GM18907 (cell line): ENCODE measurements around the gene CAMTA1.

Experiments
- ATAC-seq: cut with Tn5 transposase; IDR thresholded peaks from one replicate; pipeline ENCODE4 v1.9.1; 2021; ENCODE audit warnings: mild to moderate bottlenecking, moderate library complexity; ENCODE audit not compliant: unreplicated experiment

The CAMTA1 gene

DNA sequence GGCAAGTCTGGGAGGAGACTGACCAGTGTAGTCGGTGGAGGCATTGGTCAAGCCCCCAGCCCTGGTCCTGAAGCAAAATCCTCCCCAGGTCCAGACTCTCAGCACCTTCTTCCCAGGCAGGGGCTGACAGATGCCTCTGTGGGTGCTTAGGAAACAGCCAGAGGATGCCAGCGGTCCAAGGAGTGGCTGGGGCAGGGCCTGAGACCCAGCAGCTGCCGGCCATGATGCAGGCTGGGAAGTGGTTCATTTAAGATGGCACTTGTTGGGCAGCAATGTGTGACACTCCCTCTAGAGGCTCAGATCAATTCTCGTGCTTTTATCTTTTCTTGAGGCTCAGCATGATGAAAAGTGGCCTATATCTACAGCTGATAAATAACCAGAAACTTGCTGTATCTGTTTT lies 820.8 kb downstream of the CAMTA1 start:
- ATAC-seq: no peak

DNA sequence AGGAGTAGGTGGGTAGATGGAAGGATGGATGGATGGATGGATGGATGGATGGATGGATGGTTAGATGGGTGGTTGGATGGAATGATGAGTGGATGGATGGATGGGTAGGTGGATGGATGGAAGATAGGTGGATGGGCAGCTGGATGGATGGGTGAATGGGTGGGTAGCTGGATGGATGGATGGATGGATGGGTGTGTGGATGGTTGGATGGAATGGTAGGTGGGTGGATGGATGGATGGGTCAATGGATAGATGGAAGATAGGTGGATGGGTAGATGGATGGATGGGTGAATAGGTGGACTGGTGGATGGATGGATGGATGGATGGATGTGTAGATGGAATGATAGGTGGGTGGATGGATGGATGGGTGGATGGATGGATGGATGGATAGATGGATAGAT lies 821.8 kb downstream of the CAMTA1 start:
- ATAC-seq: no peak

DNA sequence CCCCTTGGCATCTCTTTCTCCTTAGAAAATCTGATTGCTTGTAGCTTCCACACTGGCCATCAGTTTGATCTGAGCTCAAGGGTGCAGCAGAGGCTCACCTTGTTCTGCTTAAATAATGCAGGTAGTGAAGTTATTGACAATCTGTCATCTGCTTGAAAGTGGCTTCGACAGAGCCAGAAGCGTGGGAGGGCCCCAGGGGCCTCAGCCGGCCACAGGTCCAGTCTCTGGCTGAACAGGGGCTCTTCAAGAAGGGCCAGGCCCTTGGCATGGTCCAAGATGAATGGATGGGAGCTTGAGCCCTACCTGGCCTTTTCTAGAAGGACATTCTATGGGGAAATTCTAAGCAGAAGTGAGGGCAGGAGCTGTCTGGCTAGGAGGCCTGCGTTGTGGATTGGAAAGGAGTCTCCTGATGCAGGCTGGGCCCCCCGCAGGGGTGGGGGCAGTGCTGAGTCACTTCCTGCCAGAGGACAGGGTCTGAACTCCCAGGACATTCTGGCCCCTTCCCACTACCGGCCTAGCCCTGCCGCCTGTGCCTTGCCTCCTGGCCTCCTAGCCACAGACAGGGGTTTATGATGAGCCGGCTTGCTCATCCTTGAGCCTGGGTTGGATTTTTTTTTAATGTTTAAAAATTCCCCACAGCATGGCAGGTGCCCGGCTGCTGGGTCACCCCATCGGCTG lies 823.5 kb downstream of the CAMTA1 start:
- no peak for ATAC-seq

DNA sequence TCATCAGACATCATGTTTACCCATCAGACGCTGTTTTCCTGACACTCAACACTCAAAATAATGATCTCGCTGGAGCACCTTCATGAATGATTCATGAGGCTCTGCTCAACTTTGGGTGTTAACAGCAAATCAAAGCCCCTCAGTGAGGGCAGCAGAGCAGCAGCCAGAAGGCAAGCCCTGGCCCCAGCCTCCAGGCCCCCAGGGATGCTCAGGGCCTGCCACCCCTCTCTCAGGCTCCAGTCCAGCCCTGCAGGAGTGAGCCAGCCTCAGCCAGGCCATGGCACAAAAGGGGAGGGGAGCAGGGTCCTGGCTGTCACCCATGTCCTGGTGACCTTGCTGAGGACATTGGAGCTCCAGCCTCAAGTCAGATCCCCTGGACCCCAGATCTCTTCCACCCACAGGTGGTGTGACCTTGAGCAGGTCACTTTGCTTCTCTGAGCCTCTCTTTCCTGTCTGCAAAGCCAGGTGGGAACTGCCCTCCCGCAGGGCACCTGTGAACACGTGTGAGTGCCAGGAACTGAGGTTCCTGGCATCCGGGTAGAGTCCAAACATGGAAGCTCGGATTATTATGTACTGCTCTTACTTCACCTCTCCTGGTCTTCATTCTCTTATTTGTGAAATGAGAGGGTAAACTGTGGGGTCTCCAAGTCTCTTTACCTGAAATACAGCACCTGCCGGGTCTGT lies 824.2 kb downstream of the CAMTA1 start:
- ATAC-seq: no peak

DNA sequence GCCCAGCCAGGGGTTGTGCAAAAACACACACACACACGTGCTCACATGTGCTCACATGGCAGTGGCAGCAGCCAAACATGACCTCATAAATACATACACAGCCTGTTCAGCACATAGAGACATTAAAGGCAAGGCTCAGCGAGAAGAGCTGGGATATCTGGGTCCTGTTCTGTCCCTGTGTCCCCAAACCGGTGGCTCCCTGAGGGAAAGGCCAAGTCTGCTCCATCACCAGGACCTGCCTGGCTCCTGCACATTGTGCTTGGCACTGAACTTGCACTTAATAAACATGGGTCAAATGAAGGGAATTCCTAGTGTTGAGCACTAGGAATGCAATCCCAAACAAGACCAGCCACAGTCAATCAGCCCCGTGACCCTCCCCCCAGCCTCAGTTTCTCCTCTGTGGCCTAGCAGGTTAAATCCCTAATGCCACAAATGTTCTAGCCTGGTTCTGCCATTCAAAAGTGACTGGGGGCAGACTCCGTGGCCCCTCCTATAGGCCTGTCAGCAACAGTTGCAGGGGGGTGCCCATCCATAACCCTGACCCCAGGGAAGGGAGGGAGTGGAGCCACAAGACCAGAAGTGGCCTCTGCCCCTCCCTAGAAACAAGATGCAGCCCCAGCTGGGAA lies 825.0 kb downstream of the CAMTA1 start:
- no peak for ATAC-seq

DNA sequence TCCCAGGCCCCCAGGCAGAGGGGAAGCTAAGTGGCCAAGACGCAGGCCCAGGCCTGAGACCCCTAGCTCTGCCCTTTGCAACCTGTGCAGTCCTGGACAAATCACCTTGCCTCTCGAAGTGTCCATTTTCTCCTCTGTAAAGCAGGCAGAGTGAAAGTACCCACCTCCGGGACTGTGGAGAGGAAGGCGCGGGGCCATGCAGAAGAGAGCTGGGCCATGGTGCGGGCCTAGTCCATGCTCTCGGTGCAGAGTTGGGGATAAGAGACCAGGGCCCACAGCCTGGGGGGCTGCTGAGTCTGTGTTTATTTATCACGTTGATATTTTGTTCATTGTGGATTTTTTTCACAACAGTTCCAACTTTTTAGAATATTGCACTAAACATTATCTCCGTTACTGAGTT lies 825.7 kb downstream of the CAMTA1 start:
- ATAC-seq: no peak

DNA sequence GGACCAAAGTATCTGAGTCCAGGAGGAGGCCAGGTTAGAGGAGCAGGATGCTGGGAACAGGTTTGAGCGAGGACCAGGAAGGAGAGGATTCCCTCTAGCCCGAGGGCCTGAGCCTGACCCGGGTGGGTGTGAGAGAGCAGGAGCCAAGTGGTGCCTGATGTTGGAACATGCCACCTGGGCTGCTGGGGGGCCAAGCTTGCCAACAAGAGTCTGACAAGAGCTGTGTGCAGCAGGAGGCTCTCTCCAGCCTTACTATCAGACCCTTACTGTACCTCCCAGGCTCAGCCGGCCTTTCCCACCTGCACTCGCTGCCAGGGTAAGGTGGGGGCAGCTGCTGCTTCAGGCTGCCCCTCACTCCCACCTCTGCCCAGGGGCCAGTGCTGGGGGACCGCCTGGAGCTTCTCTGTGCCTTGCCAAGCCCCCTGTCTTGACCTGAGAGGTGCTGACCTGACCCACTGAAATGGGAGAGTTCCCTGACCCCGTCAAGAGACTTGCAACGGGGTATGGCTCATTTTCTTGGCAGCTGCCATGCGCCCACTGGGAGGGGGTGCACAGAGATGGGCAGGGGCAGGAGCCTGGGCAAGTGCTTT lies 826.3 kb downstream of the CAMTA1 start:
- ATAC-seq: no peak

DNA sequence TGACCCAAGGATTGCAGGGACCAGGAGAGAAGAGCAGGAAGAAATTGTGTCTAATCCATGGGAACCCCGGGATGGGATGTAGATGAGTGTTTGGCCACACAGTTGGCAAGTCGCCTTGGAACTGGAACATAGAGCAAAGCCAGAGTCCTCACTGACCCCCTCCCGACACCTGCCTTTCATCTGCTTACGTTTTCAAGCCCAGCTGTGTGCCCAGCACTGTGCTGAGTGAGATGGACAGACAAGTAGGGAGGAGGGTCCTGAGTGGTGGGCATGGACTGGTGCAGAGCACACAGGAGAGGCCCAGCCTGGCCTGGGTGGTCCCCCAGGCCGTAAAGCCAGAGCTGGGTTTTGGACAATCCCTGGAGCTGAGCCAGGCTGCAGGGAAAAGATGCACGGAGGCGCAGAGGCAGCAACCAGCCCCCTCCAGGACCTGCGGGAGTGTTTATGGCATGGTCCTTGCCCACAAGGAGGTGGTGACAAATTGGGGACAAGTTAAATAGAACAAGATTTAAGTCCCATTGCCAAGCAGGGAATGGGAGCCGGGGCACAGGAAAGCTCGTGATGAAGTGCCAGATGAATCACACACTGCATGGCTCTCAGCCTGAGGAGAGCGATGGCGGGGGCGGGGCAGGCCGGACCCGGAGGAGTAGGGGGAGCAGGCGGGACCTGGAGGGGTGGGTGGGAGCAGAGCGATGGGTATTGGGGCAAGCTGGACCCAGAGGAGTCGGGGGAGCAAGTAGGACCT lies 828.0 kb downstream of the CAMTA1 start:
- ATAC-seq: no peak

DNA sequence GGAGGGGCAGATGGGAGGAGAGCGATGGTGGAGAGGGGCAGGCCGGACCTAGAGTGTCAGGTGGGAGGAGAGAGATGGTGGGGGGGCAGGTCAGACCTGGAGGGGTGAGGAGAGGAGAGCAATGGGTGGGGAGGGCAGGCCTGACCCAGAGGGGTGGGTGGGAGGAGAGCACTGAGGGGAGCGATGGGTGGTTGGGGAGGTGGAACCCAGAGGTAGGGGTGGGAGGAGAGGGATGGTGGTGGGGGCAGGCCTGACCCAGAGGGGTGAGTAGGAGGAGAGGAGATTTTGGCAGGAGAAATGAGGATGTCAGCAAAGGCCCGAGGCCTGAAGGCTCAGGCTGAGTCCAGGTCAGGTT lies 828.6 kb downstream of the CAMTA1 start:
- no peak for ATAC-seq

DNA sequence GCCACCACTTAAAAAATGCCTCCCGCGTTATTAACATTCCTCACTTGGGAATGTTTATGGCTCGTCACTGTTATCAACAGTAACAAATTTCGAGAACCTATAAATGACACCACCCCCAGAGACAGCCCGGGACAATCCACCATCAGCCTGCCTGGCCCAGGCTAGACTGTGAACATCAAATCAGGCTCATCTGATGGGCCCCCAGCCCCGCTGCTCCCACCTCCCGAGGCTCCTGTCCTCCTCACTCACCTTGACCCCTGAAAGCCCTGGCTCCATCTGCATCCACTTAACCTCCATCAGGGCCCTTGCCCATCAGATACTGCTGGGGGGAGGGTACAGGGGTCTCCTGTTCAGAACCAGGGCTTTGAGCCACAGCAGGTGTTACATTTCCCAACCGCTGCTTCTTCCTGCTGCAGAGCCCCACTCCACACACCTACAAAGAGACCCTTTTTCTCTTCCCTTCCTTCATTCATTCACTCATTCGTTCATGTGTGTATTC lies 829.4 kb downstream of the CAMTA1 start:
- ATAC-seq: no peak

DNA sequence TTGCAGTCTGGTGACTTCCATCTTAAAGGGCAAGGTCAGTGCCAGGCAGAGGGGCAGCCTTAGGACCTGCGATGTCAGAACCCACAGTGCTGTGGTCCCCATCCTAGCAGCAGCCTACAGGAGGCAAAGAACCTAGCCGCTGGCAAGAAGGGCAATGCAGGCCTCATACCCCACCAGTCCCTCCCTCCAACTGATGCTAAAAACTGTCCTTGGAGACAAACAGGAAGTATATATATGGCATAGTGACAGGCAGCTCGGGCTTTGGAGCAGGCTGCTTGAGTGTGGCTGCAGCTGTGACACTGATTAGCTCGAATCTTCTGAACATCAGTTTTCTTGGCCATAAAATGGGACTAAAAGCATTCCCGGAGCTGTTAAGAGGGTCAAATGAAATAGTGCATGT lies 829.9 kb downstream of the CAMTA1 start:
- ATAC-seq: no peak

DNA sequence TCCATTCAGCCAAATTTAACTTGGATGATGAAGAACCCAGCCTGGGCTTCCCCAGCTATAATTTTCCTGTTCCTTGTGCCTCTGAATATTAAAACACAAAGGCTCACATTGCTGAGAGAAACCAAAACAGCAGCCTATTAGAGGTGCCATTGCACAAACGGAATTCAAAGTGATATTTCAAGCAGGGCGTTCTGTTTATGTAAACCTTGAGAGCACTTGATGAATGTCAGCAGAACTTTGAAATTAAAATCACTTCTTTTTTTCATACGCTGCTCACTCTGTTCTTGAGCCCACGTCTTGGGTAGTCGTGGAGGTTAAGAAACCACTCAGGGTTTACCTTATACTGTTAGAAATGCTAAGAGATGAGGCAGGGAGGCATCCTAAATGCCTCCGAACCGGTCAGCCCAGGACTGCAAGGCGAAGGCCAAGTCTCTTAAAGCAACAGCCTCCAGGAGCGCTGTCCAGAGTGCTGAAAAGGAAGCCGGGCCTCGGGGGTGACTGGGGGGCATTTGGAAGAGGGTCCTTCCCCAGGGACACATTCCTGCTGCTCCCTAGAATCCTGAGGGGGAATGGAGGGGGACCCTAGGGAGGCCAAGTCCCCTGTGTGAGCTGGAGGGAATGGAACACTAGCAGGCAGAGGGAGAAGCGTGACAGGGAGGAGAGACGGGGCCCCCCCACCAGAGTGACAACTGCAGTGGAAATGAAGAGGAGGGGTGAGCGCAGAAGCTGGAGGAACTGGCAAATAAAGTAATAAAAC lies 831.0 kb downstream of the CAMTA1 start:
- no peak for ATAC-seq

DNA sequence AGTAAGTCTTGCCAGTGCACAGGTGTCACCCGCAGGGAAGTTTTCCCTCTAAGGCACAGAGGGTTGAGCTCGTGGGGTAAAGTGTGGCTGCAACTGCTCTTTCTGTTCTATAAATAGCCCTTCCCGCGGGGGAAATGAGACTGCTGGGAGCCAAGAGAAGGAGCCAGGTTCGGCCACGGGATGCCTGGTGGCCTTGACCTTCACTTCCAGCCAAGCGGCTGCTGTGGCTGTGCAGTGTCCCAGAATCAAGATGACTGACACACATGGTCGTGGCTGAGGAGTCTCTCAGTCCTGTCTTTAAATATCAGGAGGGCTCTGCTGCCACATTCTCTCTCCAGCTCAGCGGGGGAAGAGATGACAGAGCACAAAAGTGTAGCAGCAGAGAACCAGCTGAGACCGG lies 831.7 kb downstream of the CAMTA1 start:
- no peak for ATAC-seq

DNA sequence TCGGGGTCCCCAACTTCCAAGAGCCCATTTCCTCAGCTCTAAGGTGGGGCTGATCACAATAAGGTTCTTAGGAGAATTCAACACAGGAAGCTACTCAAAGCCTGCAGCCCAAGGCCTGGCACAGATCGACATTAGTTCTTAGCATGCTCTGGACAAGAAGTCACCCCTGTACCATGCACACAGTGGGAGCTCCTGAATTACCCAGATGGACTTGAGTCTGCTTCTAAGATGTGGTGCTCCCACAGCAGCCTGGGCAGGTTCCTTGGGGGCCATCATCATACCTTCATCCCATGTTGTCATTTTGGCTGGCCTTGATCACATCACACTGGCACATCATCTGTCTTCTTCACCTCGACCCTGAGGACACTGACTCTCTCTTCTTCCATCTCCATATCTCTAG lies 832.6 kb downstream of the CAMTA1 start:
- ATAC-seq: no peak

DNA sequence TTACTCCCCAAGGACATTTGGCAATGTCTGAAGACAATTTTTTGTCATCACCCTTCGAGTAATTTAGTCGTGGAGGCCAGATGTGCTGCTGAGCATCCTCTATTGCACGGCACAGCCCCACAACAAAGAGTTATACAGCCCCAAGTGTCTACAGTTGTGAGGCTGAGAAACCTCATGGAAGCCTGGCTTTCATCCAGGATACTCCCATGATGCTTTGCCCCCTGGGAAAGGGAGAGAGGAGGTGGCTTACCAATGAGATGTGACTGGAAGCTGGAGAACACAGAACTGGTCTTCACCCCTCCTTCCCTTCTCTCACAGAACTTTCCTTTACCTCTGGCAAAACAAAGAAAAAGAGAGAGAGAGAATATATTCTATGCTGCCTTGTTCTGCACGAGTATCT lies 834.9 kb downstream of the CAMTA1 start:
- no peak for ATAC-seq

DNA sequence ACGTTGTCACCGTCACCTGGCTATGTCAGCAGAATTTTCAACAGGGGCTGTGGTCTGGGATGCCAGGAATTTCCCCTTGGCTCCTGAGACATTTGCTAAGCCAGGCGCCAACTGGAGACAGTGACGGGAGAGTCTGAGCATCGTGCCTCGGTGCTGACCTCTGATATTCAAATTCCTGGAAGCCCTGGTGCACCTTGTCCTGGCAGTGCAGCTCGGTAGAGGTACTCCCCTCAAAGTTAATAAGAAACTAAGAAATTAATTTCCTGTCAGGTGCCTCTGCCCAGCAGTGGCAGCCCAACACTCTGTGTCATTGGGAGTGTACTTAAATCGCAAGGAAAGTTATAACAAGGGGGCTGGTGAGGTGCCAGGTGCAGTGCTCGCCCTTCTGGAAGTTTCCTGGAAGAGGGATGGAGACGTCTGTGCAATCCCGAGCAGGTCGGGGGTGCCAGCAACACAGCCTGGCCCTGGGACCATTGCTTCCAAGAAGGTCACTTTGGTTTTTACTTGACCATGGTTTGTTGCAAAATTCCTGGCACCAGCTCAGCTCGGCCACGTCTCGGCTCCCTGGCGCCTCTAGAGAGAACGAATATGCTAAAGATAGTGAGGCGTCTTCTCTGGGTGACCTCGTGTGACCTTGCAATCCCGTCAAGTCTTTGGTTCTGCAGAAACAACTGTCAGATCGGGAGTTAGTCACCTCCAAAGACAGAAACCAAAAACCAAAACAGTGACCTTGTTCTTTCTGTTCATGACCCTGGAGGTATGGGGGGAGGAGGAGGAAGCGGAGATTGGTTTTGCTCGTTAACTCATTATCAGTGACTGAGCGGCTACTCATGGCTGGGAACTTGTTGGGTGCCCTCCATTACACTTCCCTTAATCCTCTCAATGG lies 836.3 kb downstream of the CAMTA1 start:
- no peak for ATAC-seq

DNA sequence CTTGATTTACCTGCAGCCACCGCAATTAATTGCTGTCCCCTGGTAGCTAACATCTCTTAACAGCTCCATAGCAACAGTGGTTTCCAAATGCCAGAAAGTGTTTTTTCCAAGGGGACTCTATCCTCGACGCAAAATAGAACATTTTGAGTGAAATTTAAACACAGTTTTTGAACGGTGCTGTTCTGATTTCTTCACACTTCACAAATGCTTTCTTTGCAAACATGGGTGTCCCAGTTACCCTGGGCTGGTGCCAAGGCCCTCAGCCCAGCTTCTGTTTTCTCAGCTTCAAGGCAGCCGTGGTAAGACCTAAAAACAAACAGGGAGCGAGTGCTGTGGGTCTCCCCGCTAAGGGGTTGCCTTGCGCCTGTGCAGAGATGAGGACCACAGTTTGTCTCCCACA lies 838.6 kb downstream of the CAMTA1 start:
- no peak for ATAC-seq

DNA sequence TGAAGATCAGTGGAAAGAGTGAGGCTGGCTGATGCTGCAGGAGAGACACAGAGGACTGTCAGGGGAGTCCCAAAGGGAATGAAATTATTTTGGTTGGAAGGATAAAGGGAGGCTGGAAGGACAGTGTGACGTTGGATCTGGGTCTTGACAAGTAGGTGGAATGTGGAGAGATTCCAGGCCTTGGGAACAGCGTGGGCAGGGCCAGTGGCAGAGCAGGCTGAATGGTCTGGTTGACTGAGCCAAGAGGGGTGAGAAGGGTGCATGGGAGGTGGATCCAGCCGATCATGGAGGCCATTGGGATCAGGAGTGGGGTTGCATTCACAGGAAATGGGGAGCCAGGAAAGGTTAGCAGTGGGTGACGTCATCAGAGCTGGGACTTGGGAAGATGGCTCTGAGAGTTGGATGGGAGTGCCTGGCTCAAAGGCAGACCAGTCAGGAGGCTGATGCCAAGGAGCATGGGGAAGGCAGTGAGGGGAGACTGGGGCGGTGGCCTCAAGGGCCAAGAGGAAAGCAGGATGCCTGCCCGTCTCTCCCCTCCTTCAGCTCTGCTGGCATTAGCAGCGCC lies 839.6 kb downstream of the CAMTA1 start:
- no peak for ATAC-seq

DNA sequence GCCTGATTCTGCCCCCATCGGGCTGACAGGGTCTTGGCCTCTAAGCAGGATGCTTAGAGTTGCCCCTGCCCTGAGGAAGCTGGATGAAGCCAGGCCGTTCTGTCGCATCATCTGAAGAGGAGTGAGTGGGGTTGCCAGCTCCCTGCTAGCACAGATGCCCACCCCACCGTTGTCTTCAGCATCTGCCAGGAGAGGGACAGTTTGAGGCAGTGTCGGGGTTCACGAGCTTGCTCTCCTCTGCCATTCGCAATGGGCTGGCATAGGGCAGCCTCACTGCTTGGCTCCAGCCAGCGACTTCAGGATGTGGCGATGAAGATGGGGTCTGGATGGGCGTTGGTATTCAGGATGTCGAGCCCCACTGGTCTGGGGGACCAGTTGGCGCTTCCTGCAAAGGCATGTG lies 840.1 kb downstream of the CAMTA1 start:
- ATAC-seq: no peak
